SU-DHL-6 (cell line): ENCODE data around the gene RPH3AL.

Experiments
- EZH2phosphoT487 ChIP-seq: fragments of 200-600 bp; sonication (generic), shearing (Covaris generic); conservative IDR thresholded peaks from 2 replicates; pipeline ENCODE4 v1.6.1; 2018; ENCODE audit warnings: mild to moderate bottlenecking, antibody characterized with exemption, low read length, moderate library complexity, mixed read lengths
- TF ChIP-seq, protein P1 (sequence below): fragments of 200-600 bp; sonication (generic); IDR thresholded peaks from one replicate; pipeline ENCODE4 v1.5.1; 2017; ENCODE audit warnings: antibody characterized with exemption, mild to moderate bottlenecking, low read length, moderate library complexity; ENCODE audit not compliant: insufficient read depth, poor library complexity, severe bottlenecking

DNA sequence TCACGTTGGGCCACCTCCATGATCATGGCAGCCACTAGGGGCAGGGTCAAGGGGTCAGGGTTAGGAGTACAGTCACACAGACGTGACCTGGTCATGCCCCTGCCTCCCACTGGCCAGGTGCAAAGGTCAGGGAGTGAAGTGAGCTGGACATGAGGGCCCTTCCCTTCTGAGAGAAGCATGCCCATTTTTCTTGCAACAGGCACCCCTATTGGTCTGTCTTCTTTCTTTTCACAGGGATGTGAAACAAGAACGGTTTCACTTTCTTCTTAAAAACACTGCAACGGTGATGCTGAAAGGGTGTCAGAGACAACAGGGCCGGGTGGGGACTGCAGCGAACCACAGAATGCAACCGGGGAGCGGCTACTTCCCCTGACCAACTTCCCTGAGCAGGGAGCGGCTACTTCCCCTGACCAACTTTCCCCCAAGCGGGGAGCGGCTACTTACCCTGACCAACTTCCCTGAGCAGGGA, 119.1 kb downstream of the RPH3AL start:
- TF ChIP-seq, protein P1, sequence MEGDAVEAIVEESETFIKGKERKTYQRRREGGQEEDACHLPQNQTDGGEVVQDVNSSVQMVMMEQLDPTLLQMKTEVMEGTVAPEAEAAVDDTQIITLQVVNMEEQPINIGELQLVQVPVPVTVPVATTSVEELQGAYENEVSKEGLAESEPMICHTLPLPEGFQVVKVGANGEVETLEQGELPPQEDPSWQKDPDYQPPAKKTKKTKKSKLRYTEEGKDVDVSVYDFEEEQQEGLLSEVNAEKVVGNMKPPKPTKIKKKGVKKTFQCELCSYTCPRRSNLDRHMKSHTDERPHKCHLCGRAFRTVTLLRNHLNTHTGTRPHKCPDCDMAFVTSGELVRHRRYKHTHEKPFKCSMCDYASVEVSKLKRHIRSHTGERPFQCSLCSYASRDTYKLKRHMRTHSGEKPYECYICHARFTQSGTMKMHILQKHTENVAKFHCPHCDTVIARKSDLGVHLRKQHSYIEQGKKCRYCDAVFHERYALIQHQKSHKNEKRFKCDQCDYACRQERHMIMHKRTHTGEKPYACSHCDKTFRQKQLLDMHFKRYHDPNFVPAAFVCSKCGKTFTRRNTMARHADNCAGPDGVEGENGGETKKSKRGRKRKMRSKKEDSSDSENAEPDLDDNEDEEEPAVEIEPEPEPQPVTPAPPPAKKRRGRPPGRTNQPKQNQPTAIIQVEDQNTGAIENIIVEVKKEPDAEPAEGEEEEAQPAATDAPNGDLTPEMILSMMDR, result no peak
- no peak for TF ChIP-seq EZH2phosphoT487
